ENCODE results near the gene PLAAT3.

The PLAAT3 gene

GRCh38 chr11:63567044-63567840 lies 47.0 kb downstream of the PLAAT3 start:
- Mint-ChIP-seq H3K36me3 (no peaks in the 10 kb centered on the region), H3K9me3 (no peaks in the 10 kb centered on the region), H3K27me3 (peaks cover 14% of the 10 kb centered on the region), H3K4me3 (peak overlapping the region; percentile 19), H3K27ac (peak overlapping the region; percentile 64), H3K4me1 (peaks cover 46% of the 10 kb centered on the region)
- CTCF ChIA-PET: interaction anchor here (0.8 to 1.8 kb wide), 5 partner anchors 15 to 72 kb away, joined by 3 to 7 read pairs (median 4); partner anchors contain the start of gene PLAAT4
- DNase-seq: peak; percentile 72

GRCh38 chr11:63564784-63565350 lies 49.4 kb downstream of the PLAAT3 start:
- peak; percentile 23 for DNase-seq
- Mint-ChIP-seq H3K36me3 (no peaks in the 10 kb centered on the region), H3K4me3 (no peak overlapping the region), H3K9me3 (no peaks in the 10 kb centered on the region), H3K27me3 (no peaks in the 10 kb centered on the region), H3K27ac (peak overlapping the region; percentile 62), H3K4me1 (peaks cover 64% of the 10 kb centered on the region)
- CTCF ChIA-PET: interaction anchor here (0.9 to 1.7 kb wide), 3 partner anchors 28 to 85 kb away, joined by 3 to 8 read pairs (median 3); no protein-coding TSS in a partner anchor

GRCh38 chr11:63564056-63564774 lies 50.0 kb downstream of the PLAAT3 start:
- H3K9me3 Mint-ChIP-seq: no peaks in the 10 kb centered on the region
- H3K27ac Mint-ChIP-seq: peak overlapping the region; percentile 62
- CTCF ChIA-PET: interaction anchor here (0.9 to 1.7 kb wide), 3 partner anchors 27 to 84 kb away, joined by 3 to 8 read pairs (median 3); no protein-coding TSS in a partner anchor
- H3K36me3 Mint-ChIP-seq: no peaks in the 10 kb centered on the region
- H3K4me3 Mint-ChIP-seq: no peak overlapping the region
- peaks cover 66% of the 10 kb centered on the region for H3K4me1 Mint-ChIP-seq
- H3K27me3 Mint-ChIP-seq: no peaks in the 10 kb centered on the region
- DNase-seq: peak; percentile 48

- DNase-seq: no peak
- H3K9me3 Mint-ChIP-seq: no peaks in the 10 kb centered on the region
- H3K27me3 Mint-ChIP-seq: no peaks in the 10 kb centered on the region
- H3K36me3 Mint-ChIP-seq: no peaks in the 10 kb centered on the region
- CTCF ChIA-PET: interaction anchor here (1.0 to 1.7 kb wide), 2 partner anchors 26 to 84 kb away, joined by 3 to 8 read pairs; no protein-coding TSS in a partner anchor
- peak within 1 kb of the TSS; percentile 26 for H3K27ac Mint-ChIP-seq
- H3K4me3 Mint-ChIP-seq: no peak within 1 kb of the TSS
- peaks cover 61% of the 10 kb centered on the region for H3K4me1 Mint-ChIP-seq
Observed at GRCh38 chr11:63563201-63564055, 50.8 kb downstream of the PLAAT3 start, which contains the start of gene PLAAT2. TSS of gene PLAAT2 (minus strand) at chr11:63563379. CDS start at chr11:63563324, 55 bp downstream.

- no peak overlapping the region for H3K27ac Mint-ChIP-seq
- H3K4me3 Mint-ChIP-seq: no peak overlapping the region
- CTCF ChIA-PET: interaction anchor here (0.6 to 1.9 kb wide), 2 partner anchors 23 to 36 kb away, joined by 3 to 7 read pairs; no protein-coding TSS in a partner anchor
- no peaks in the 10 kb centered on the region for H3K36me3 Mint-ChIP-seq
- peaks cover 48% of the 10 kb centered on the region for H3K4me1 Mint-ChIP-seq
- no peaks in the 10 kb centered on the region for H3K9me3 Mint-ChIP-seq
- H3K27me3 Mint-ChIP-seq: peaks cover 4% of the 10 kb centered on the region
- no peak for DNase-seq
Observed at GRCh38 chr11:63560506-63561180, 53.6 kb downstream of the PLAAT3 start.

GRCh38 chr11:63558459-63559157 lies 55.6 kb downstream of the PLAAT3 start:
- Mint-ChIP-seq H3K4me1 (peaks cover 46% of the 10 kb centered on the region), H3K27me3 (peaks cover 4% of the 10 kb centered on the region), H3K9me3 (no peaks in the 10 kb centered on the region), H3K36me3 (no peaks in the 10 kb centered on the region), H3K4me3 (no peak overlapping the region), H3K27ac (no peak overlapping the region)
- CTCF ChIA-PET: interaction anchor here (1.0 kb wide), 1 partner anchor 22 kb away, joined by 4 read pairs; the partner anchor contains the start of gene PLAAT4
- no peak for DNase-seq

- Mint-ChIP-seq H3K4me1 (peaks cover 51% of the 10 kb centered on the region), H3K9me3 (no peaks in the 10 kb centered on the region), H3K4me3 (no peak overlapping the region), H3K36me3 (peaks cover 3% of the 10 kb centered on the region), H3K27me3 (peaks cover 4% of the 10 kb centered on the region), H3K27ac (no peak overlapping the region)
- CTCF ChIA-PET: no interaction called here
- DNase-seq: no peak
Observed at GRCh38 chr11:63557570-63557969, 56.7 kb downstream of the PLAAT3 start.

- Mint-ChIP-seq H3K27me3 (peaks cover 4% of the 10 kb centered on the region), H3K36me3 (peaks cover 3% of the 10 kb centered on the region), H3K4me1 (peaks cover 56% of the 10 kb centered on the region), H3K9me3 (no peaks in the 10 kb centered on the region), H3K4me3 (no peak overlapping the region), H3K27ac (no peak overlapping the region)
- CTCF ChIA-PET: no interaction called here
- no peak for DNase-seq
Observed at GRCh38 chr11:63556404-63557013, 57.7 kb downstream of the PLAAT3 start.

- Mint-ChIP-seq H3K27me3 (peaks cover 4% of the 10 kb centered on the region), H3K4me1 (peaks cover 52% of the 10 kb centered on the region), H3K4me3 (no peak overlapping the region), H3K27ac (peak overlapping the region; percentile 72), H3K9me3 (peaks cover 3% of the 10 kb centered on the region), H3K36me3 (peaks cover 3% of the 10 kb centered on the region)
- CTCF ChIA-PET: interaction anchor here (0.6 kb wide), 1 partner anchor 64 kb away, joined by 3 read pairs; no protein-coding TSS in a partner anchor
- DNase-seq: no peak
Observed at GRCh38 chr11:63554877-63555223, 59.4 kb downstream of the PLAAT3 start.

GRCh38 chr11:63553759-63554158 lies 60.5 kb downstream of the PLAAT3 start:
- Mint-ChIP-seq H3K36me3 (peaks cover 7% of the 10 kb centered on the region), H3K27ac (peak overlapping the region; percentile 96), H3K4me1 (peaks cover 53% of the 10 kb centered on the region), H3K27me3 (peaks cover 4% of the 10 kb centered on the region), H3K9me3 (peaks cover 3% of the 10 kb centered on the region), H3K4me3 (peak overlapping the region; percentile 42)
- CTCF ChIA-PET: no interaction called here
- peak; percentile 65 for DNase-seq

- Mint-ChIP-seq H3K4me3 (no peak overlapping the region), H3K36me3 (peaks cover 10% of the 10 kb centered on the region), H3K4me1 (peaks cover 53% of the 10 kb centered on the region), H3K27me3 (peaks cover 4% of the 10 kb centered on the region), H3K27ac (peak overlapping the region; percentile 96), H3K9me3 (peaks cover 3% of the 10 kb centered on the region)
- CTCF ChIA-PET: interaction anchor here (0.9 kb wide), 1 partner anchor 17 kb away, joined by 3 read pairs; no protein-coding TSS in a partner anchor
- DNase-seq: no peak
Observed at GRCh38 chr11:63552921-63553320, 61.3 kb downstream of the PLAAT3 start.

- peak; percentile 25 for DNase-seq
- Mint-ChIP-seq H3K36me3 (peaks cover 18% of the 10 kb centered on the region), H3K9me3 (peaks cover 3% of the 10 kb centered on the region), H3K4me3 (no peak overlapping the region), H3K27me3 (peaks cover 4% of the 10 kb centered on the region), H3K4me1 (peaks cover 53% of the 10 kb centered on the region), H3K27ac (peak overlapping the region; percentile 61)
- CTCF ChIA-PET: interaction anchor here (0.9 to 1.7 kb wide), 5 partner anchors 15 to 88 kb away, joined by 3 to 8 read pairs (median 4); partner anchors contain the start of gene PLAAT4
Observed at GRCh38 chr11:63551889-63552266, 62.4 kb downstream of the PLAAT3 start.

Measured in activated naive CD4-positive, alpha-beta T cell treated with anti-CD3 and anti-CD28 coated beads, Interleukin-2, amount 10 ng/mL, durations not matched to agents 7 days and 5 days (primary cell).